MCF 10A (cell line): ENCODE measurements around the gene OTUD4. TPM values are rescaled to one million over a fixed set of nuclear protein-coding genes. Genes with fewer than 3 reads are reported as not detected.
A peak's percentile ranks its signal among the peaks of the same experiment; 100 is the strongest.

Experiments used
- BruUV-seq: library from RNA; stranded (reverse); fragments of 400-500 nt; replicated peaks from 2 replicates; lab custom pipeline; 2021; lab: Mats Ljungman, UMichigan
- CTCF ChIA-PET: fragments of 300-600 bp; sonication (Branson Sonifier 250); formaldehyde crosslinking; extraction: SDS; loops from one replicate; lab custom pipeline; 2021; ENCODE audit warnings: antibody characterized with exemption, inconsistent platforms; lab: Yijun Ruan, JAX
- POLR2A ChIA-PET: fragments of 300-600, 350-650 bp; sonication (Branson Sonifier 250); formaldehyde crosslinking; extraction: SDS; loops from one replicate; lab custom pipeline; 2020; ENCODE audit warnings: antibody characterized with exemption, inconsistent platforms; lab: Yijun Ruan, JAX
- DNase-seq: peaks from one replicate; pipeline ENCODE4 v3.0.0-alpha.2; 2018; ENCODE audit not compliant: unreplicated experiment
- H3K27ac Mint-ChIP-seq: one replicate; pipeline ENCODE4 v1.8.0; 2022; ENCODE audit warnings: mild to moderate bottlenecking, low read depth, mixed read lengths; ENCODE audit not compliant: unreplicated experiment
- H3K27me3 Mint-ChIP-seq: one replicate; pipeline ENCODE4 v1.8.0; 2022; ENCODE audit warnings: mixed read lengths; ENCODE audit not compliant: insufficient read depth, unreplicated experiment
- H3K36me3 Mint-ChIP-seq: one replicate; pipeline ENCODE4 v1.8.0; 2022; ENCODE audit warnings: mild to moderate bottlenecking, moderate library complexity, mixed read lengths; ENCODE audit not compliant: insufficient read depth, unreplicated experiment
- H3K4me1 Mint-ChIP-seq: one replicate; pipeline ENCODE4 v1.8.0; 2022; ENCODE audit warnings: mixed read lengths; ENCODE audit not compliant: insufficient read depth, unreplicated experiment
- H3K4me3 Mint-ChIP-seq: one replicate; pipeline ENCODE4 v1.8.0; 2022; ENCODE audit warnings: mild to moderate bottlenecking, moderate library complexity, mixed read lengths; ENCODE audit not compliant: unreplicated experiment
- H3K9me3 Mint-ChIP-seq: one replicate; pipeline ENCODE4 v1.8.0; 2022; ENCODE audit warnings: mixed read lengths; ENCODE audit not compliant: unreplicated experiment
- intact Hi-C: fragments of 100-400 bp; cut with micrococcal nuclease; formaldehyde crosslinking; loops from 2 replicates; pipeline ENCODE4 v1.14.1; 2022
- total RNA-seq: library from RNA; stranded (reverse); gene quantifications from 2 replicates; pipeline ENCODE4 v1.2.3, GENCODE V29; 2022
- TF ChIP-seq, protein P1 (sequence below): fragments of 200-600 bp; IDR thresholded peaks from one replicate; pipeline ENCODE4 v1.8.0; 2022; ENCODE audit warnings: antibody characterized with exemption, mild to moderate bottlenecking; ENCODE audit not compliant: unreplicated experiment

The OTUD4 gene
- total RNA-seq, 1 experiment from 2014 or later, result 68.0 TPM

DNA sequence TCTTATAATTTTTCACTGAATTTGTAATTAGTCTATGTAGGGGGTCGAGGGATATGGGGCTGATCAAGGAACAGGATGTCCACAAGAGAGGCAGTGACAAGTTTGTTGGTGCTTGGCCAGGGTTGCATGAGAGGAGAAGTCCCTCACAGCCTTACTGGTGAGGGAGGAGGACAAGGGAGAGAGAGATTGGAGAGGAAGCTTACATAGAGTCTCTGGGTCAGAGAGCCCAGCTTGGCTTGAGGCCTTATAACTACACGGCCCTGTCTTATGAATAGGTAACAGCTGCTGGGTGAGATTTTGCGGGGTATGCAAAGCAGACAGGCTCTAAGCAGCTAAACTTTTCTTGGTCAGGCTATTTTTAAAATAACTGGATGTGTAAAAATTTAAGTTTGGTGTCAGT, 37.9 kb upstream of the OTUD4 start:
- Mint-ChIP-seq H3K4me3 (no peak overlapping the region), H3K9me3 (no peaks in the 10 kb centered on the region), H3K4me1 (no peaks in the 10 kb centered on the region), H3K36me3 (no peaks in the 10 kb centered on the region), H3K27me3 (no peaks in the 10 kb centered on the region), H3K27ac (no peak overlapping the region)
- ChIA-PET POLR2A (no interaction called here), CTCF (interaction anchor here (0.7 to 3.7 kb wide), 9 partner anchors 14 to 627 kb away, joined by 3 to 78 read pairs (median 5); partner anchors contain the start of gene MMAA)
- no TSS peak for BruUV-seq
- intact Hi-C loops, result loop anchor here (5.0 kb wide), 2 partner anchors 339 to 1699 kb away; no protein-coding TSS in a partner anchor
- TF ChIP-seq, protein P1, sequence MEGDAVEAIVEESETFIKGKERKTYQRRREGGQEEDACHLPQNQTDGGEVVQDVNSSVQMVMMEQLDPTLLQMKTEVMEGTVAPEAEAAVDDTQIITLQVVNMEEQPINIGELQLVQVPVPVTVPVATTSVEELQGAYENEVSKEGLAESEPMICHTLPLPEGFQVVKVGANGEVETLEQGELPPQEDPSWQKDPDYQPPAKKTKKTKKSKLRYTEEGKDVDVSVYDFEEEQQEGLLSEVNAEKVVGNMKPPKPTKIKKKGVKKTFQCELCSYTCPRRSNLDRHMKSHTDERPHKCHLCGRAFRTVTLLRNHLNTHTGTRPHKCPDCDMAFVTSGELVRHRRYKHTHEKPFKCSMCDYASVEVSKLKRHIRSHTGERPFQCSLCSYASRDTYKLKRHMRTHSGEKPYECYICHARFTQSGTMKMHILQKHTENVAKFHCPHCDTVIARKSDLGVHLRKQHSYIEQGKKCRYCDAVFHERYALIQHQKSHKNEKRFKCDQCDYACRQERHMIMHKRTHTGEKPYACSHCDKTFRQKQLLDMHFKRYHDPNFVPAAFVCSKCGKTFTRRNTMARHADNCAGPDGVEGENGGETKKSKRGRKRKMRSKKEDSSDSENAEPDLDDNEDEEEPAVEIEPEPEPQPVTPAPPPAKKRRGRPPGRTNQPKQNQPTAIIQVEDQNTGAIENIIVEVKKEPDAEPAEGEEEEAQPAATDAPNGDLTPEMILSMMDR, result no peak
- no peak for DNase-seq

DNA sequence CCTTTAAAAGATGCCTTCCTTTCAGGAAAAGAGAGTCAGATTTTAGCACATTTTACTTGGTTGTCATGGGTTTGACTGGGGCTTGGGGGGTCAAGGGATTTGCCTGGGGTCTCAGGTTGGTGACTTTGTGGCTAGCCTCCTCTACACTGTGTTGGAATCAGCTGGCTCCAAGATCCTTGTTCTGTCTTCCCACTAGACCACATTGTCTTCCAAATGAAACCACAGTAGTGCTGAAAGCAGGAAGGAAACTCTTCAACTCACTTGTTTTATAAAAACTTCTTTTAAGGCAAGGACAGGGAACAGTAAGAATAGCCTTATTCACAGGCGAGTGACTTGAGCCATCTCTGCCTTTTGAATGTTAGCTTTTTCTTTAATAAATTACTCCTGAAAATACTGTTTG, 37.0 kb upstream of the OTUD4 start:
- H3K4me1 Mint-ChIP-seq, result no peaks in the 10 kb centered on the region
- ChIA-PET CTCF (interaction anchor here (0.5 to 3.7 kb wide), 20 partner anchors 11 to 1712 kb away, joined by 3 to 78 read pairs (median 4); partner anchors contain the start of gene MMAA), POLR2A (interaction anchor here (0.9 to 1.8 kb wide), 2 partner anchors 319 to 400 kb away, joined by 3 to 10 read pairs; no protein-coding TSS in a partner anchor)
- H3K36me3 Mint-ChIP-seq, result no peaks in the 10 kb centered on the region
- intact Hi-C loops, result loop anchor here (5.0 kb wide), 2 partner anchors 340 to 1700 kb away; no protein-coding TSS in a partner anchor
- no peak overlapping the region for H3K4me3 Mint-ChIP-seq
- DNase-seq, result no peak
- H3K27me3 Mint-ChIP-seq, result no peaks in the 10 kb centered on the region
- TF ChIP-seq, protein P1, result no peak
- no peaks in the 10 kb centered on the region for H3K9me3 Mint-ChIP-seq
- BruUV-seq, result no TSS peak
- H3K27ac Mint-ChIP-seq, result no peak overlapping the region

DNA sequence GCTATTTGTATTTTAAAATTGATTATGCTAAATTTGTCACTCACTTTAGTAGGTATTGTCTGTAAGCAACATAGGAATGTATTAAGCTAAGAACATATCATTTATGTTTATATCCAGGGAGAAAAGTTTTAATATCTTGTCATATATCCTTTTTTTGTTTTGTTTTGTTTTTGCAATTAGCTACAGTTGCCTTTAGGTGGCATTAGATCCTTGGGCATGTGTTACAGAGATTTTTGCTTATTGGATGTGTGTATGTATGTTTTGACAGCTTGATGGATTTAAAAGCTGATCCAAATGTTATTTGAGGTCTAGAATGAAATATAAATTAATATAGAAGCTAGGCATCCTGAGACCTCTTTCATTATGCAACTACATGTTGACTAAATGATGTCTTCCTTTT, 36.1 kb upstream of the OTUD4 start:
- ChIA-PET POLR2A (interaction anchor here (0.6 to 1.8 kb wide), 5 partner anchors 56 to 521 kb away, joined by 3 to 10 read pairs (median 3); partner anchors contain the start of gene SMAD1), CTCF (interaction anchor here (0.7 to 3.7 kb wide), 22 partner anchors 9 to 739 kb away, joined by 3 to 78 read pairs (median 4); partner anchors contain the start of gene MMAA)
- no peak overlapping the region for H3K27ac Mint-ChIP-seq
- H3K27me3 Mint-ChIP-seq, result no peaks in the 10 kb centered on the region
- intact Hi-C loops, result loop anchor here (1.0 to 5.0 kb wide), 3 partner anchors 341 to 1701 kb away; no protein-coding TSS in a partner anchor
- no peaks in the 10 kb centered on the region for H3K36me3 Mint-ChIP-seq
- peak; percentile 48 for DNase-seq
- TF ChIP-seq, protein P1, result peak; percentile 61
- H3K9me3 Mint-ChIP-seq, result no peaks in the 10 kb centered on the region
- H3K4me1 Mint-ChIP-seq, result no peaks in the 10 kb centered on the region
- BruUV-seq, result no TSS peak
- H3K4me3 Mint-ChIP-seq, result no peak overlapping the region

DNA sequence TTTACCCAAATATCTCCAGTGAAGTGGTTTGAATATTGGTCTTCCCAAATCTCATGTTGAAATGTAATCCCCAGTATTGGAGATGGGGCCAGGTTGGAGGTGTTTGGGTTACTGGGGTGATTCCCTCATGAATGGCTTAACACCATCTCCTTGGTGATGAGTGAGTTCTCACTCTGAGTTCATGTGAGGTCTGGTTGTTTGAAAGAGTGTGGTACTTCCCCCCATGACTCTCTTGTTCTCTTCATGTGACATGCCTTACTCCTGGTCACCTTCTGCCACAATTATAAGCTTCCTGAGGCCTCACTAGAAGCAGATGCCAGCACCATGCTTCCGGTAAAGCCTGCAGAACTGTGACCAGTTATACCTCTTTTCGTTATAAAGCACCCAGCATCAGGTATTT, 32.9 kb upstream of the OTUD4 start:
- POLR2A ChIA-PET, result no interaction called here

More for the DNA sequence above, 32.9 kb upstream of the OTUD4 start:
- no peaks in the 10 kb centered on the region for H3K4me1 Mint-ChIP-seq
- no peak for DNase-seq
- TF ChIP-seq, protein P1, result no peak
- H3K9me3 Mint-ChIP-seq, result no peaks in the 10 kb centered on the region
- CTCF ChIA-PET, result interaction anchor here (0.7 to 2.4 kb wide), 3 partner anchors 280 to 404 kb away, joined by 3 to 9 read pairs (median 7); no protein-coding TSS in a partner anchor
- H3K27me3 Mint-ChIP-seq, result no peaks in the 10 kb centered on the region
- no peak overlapping the region for H3K4me3 Mint-ChIP-seq
- H3K27ac Mint-ChIP-seq, result no peak overlapping the region
- H3K36me3 Mint-ChIP-seq, result no peaks in the 10 kb centered on the region
- no TSS peak for BruUV-seq
- intact Hi-C loops, result no loop called here
